ENCODE results near the gene FAXC.

DNA sequence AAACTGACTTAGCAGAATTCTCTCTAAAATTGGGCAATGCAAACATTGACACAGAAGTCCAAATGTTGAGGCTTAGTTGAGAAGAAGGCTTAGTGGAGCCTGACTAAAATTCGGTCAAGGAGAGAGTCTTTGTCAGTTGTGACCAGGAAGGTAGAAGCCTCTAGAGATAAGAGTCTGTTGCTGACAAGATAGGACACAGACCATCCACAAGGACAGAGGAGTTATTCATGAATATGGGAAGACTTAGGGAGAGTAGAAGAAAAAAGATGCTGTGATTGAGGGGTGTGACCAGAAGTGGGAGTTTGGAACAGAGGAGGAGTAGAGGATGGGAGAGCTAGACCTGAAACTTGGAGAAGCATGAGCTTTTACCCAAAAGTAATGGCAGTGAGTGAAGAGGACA is 7.2 kb upstream of the FAXC start:
- TF ChIP-seq, protein P1, sequence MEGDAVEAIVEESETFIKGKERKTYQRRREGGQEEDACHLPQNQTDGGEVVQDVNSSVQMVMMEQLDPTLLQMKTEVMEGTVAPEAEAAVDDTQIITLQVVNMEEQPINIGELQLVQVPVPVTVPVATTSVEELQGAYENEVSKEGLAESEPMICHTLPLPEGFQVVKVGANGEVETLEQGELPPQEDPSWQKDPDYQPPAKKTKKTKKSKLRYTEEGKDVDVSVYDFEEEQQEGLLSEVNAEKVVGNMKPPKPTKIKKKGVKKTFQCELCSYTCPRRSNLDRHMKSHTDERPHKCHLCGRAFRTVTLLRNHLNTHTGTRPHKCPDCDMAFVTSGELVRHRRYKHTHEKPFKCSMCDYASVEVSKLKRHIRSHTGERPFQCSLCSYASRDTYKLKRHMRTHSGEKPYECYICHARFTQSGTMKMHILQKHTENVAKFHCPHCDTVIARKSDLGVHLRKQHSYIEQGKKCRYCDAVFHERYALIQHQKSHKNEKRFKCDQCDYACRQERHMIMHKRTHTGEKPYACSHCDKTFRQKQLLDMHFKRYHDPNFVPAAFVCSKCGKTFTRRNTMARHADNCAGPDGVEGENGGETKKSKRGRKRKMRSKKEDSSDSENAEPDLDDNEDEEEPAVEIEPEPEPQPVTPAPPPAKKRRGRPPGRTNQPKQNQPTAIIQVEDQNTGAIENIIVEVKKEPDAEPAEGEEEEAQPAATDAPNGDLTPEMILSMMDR (IDR thresholded peaks at IDR 0.05), result no peak
- TF ChIP-seq EP300 (IDR thresholded peaks at IDR 0.05), result no peak

Measured in ovary (tissue), 3 donors.